Gastroesophageal sphincter (tissue), 4 donors: ENCODE data around the gene ASIC4. TPM values are rescaled to one million over a fixed set of nuclear protein-coding genes. Genes with fewer than 3 reads are reported as not detected.

Experiments
- ATAC-seq: fragments of 150-250 bp; one replicate; pipeline ENCODE4 v1.9.1; 2016; ENCODE audit warnings: mild to moderate bottlenecking, moderate library complexity
- H3K27ac ChIP-seq, 4 donors: fragments of 200-600 bp; sonication (generic) in 3 of 4; 1 replicate in 3 of 4; 2 replicates in 1 of 4; pipeline ENCODE4 v1.5.1; 2016 to 2019
- H3K27me3 ChIP-seq: fragments of 200-600 bp; sonication (generic); one replicate; pipeline ENCODE4 v1.5.1; 2019
- H3K36me3 ChIP-seq, 2 donors: fragments of 200-600 bp; sonication (generic); one replicate each; pipeline ENCODE4 v1.5.1; 2019; ENCODE audit warnings: control low read depth in 1 of 2
- H3K4me1 ChIP-seq, 3 donors: fragments of 200-600 bp; sonication (generic); 1 replicate in 2 of 3; 2 replicates in 1 of 3; pipeline ENCODE4 v1.5.1; 2016 to 2019; ENCODE audit warnings: control low read depth in 2 of 3
- H3K4me3 ChIP-seq, 2 donors: fragments of 200-600 bp; sonication (generic); one replicate each; pipeline ENCODE4 v1.5.1; 2019; ENCODE audit warnings: mild to moderate bottlenecking in 1 of 2, moderate library complexity in 1 of 2
- H3K9me3 ChIP-seq, 3 donors: fragments of 200-600 bp; sonication (generic); one replicate each; pipeline ENCODE4 v1.5.1; 2017 to 2019; ENCODE audit warnings: control low read depth in 2 of 3
- EP300 ChIP-seq: sonication (generic); formaldehyde crosslinking; IDR thresholded peaks from one replicate; pipeline ENCODE4 v1.6.1; 2017; ENCODE audit warnings: antibody characterized with exemption, mild to moderate bottlenecking
- POLR2A ChIP-seq, 2 donors: fragments of 450-650 bp; IDR thresholded peaks; one replicate each; pipeline ENCODE4 v1.6.1; 2017; ENCODE audit warnings: antibody characterized with exemption in 2 of 2, mild to moderate bottlenecking in 2 of 2, moderate library complexity in 1 of 2
- POLR2AphosphoS5 ChIP-seq: sonication (generic); formaldehyde crosslinking; IDR thresholded peaks from one replicate; pipeline ENCODE4 v1.6.1; 2017; ENCODE audit warnings: antibody characterized with exemption
- WGBS, 2 donors: methylation state at CpG; one replicate each; pipeline ENCODE4 v1.1.5; 2018; ENCODE audit warnings: low coverage in 1 of 2; 5-methylcytosine and 5-hydroxymethylcytosine counted together
- total RNA-seq, 4 donors: library from RNA; depleted of rRNA; stranded (reverse); fragments of >200 nt; gene quantifications; one replicate each; pipeline ENCODE4 v1.1.0, GENCODE V29; 2016
- TF ChIP-seq, protein P1 (sequence below), 4 experiments: fragments of 200-600 bp in 2 of 4; fragments of 450-650 bp in 2 of 4; sonication (generic) in 1 of 4; IDR thresholded peaks; one replicate each; pipeline ENCODE4 v1.5.1; 2017 to 2019; ENCODE audit warnings: antibody characterized with exemption in 4 of 4, mild to moderate bottlenecking in 2 of 4, moderate library complexity in 2 of 4

ASIC4 gene, protein sequence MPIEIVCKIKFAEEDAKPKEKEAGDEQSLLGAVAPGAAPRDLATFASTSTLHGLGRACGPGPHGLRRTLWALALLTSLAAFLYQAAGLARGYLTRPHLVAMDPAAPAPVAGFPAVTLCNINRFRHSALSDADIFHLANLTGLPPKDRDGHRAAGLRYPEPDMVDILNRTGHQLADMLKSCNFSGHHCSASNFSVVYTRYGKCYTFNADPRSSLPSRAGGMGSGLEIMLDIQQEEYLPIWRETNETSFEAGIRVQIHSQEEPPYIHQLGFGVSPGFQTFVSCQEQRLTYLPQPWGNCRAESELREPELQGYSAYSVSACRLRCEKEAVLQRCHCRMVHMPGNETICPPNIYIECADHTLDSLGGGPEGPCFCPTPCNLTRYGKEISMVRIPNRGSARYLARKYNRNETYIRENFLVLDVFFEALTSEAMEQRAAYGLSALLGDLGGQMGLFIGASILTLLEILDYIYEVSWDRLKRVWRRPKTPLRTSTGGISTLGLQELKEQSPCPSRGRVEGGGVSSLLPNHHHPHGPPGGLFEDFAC
- under 1 TPM in 1 of 4 donors, not detected in 3; 0.16 TPM for total RNA-seq

DNA sequence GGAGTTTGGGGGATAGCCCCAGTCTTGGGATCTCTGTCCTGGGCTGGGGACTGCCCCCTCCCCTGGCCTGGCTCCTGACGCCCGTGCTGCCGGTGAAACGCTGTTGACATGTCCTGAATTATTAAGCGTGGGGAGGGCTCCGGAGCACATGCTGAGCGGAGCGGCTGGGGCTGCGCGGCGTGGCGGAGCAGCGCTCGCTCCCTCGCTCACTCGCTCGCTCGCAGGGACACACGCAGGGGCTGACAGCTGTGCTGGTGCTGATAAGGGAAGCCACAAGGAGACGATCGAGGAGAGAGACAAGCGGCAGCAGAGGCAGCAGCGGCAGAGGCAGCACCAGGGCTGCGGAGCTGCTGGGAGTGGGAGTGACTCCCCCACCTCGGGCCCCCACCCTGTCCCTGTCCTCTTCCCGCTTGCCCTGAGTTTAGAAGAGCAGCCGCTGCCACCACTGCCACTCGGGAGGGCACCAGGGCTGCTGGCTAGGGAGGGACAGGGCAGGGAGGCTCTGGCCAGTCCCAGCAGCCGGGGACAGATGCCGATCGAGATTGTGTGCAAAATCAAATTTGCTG, at the start of gene ASIC4:
Gene ASIC4, plus strand, starts transcription at position 287 of the 566 bp plus-strand sequence. Its CDS starts 243 bp downstream, at position 530.
- H3K4me1 ChIP-seq, result peaks cover 0 to 34% (median 10%) of the 10 kb centered on the region in 3 donors
- 16% methylated on average over 16 of the region's 31 CpGs; no CpG with 5 or more reads in 1 of the 2 donors for WGBS, 2 donors
- no peak for ATAC-seq

DNA sequence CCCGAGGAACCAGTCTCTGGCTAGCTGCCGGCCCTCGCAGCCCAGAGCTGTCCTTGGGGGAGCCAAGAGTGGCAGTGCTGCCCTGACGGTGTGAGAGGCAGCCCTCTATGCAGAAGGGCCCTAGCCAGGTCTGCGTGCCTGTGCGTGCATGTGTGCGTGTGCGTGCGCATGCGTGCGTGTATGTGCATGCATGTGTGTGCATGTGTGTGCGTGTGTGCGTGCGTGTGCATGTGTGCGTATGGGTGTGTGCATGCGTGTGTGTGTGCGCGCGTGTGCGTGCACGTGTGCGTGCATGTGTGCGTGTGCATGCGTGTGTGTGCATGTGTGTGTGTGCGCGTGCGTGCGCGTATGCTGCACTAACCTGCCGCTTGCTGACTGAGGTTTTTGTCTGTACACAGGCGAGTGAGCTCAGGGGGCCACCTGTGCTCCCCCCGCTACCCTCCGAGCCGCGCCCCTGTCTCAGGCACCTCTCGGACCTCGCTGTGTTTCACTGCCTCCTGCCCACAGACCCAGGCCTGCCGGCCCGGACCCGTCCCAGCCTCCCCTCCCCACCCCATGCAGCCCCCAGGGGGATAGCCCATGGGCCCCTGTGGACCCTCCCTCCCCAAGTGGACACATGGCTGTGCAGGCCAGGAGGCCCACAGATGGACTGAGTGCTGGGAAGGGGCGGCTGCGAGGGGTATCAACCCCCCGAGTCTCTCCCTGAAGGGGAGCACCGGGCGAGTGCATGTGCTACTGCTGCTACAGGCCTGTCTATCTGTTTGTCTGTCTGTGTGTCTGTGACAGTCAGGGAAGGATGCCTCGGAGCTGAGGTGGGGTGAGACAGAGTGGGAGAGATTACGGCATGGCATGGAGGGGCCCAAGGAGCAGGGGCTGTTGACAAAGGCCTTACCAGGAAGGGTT, 48.4 kb upstream of the ASIC4 start:
- 50 to 83% methylated on average over 2 to 3 of the region's 47 CpGs for WGBS, 2 donors
- peaks cover 0 to 80% of the 10 kb centered on the region in 2 donors for H3K36me3 ChIP-seq
- no peaks in the 10 kb centered on the region for H3K27me3 ChIP-seq
- H3K9me3 ChIP-seq, result no peaks in the 10 kb centered on the region
- ATAC-seq, result no peak
- H3K4me3 ChIP-seq, result no peak overlapping the region
- peak overlapping the region; percentile 32 to 97 (median 94) for H3K27ac ChIP-seq
- no peak for TF ChIP-seq POLR2A (IDR thresholded peaks at IDR 0.05)
- TF ChIP-seq POLR2AphosphoS5, result no peak
- TF ChIP-seq, protein P1, sequence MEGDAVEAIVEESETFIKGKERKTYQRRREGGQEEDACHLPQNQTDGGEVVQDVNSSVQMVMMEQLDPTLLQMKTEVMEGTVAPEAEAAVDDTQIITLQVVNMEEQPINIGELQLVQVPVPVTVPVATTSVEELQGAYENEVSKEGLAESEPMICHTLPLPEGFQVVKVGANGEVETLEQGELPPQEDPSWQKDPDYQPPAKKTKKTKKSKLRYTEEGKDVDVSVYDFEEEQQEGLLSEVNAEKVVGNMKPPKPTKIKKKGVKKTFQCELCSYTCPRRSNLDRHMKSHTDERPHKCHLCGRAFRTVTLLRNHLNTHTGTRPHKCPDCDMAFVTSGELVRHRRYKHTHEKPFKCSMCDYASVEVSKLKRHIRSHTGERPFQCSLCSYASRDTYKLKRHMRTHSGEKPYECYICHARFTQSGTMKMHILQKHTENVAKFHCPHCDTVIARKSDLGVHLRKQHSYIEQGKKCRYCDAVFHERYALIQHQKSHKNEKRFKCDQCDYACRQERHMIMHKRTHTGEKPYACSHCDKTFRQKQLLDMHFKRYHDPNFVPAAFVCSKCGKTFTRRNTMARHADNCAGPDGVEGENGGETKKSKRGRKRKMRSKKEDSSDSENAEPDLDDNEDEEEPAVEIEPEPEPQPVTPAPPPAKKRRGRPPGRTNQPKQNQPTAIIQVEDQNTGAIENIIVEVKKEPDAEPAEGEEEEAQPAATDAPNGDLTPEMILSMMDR (IDR thresholded peaks at IDR 0.05), result no peak
- TF ChIP-seq EP300, result no peak
- H3K4me1 ChIP-seq, result peaks cover 4 to 98% (median 15%) of the 10 kb centered on the region in 3 donors

More for the DNA sequence above, at the start of gene ASIC4:
- Histone ChIP-seq H3K27me3 (peaks cover 56% of the 10 kb centered on the region), H3K4me3 (no peak within 1 kb of the TSS), H3K9me3 (no peaks in the 10 kb centered on the region), H3K27ac (no peak within 1 kb of the TSS), H3K36me3 (no peaks in the 10 kb centered on the region)
- TF ChIP-seq, protein P1 (IDR thresholded peaks at IDR 0.05), result no peak
- TF ChIP-seq EP300, result no peak
- no peak for TF ChIP-seq POLR2AphosphoS5
- TF ChIP-seq POLR2A (IDR thresholded peaks at IDR 0.05), result no peak

DNA sequence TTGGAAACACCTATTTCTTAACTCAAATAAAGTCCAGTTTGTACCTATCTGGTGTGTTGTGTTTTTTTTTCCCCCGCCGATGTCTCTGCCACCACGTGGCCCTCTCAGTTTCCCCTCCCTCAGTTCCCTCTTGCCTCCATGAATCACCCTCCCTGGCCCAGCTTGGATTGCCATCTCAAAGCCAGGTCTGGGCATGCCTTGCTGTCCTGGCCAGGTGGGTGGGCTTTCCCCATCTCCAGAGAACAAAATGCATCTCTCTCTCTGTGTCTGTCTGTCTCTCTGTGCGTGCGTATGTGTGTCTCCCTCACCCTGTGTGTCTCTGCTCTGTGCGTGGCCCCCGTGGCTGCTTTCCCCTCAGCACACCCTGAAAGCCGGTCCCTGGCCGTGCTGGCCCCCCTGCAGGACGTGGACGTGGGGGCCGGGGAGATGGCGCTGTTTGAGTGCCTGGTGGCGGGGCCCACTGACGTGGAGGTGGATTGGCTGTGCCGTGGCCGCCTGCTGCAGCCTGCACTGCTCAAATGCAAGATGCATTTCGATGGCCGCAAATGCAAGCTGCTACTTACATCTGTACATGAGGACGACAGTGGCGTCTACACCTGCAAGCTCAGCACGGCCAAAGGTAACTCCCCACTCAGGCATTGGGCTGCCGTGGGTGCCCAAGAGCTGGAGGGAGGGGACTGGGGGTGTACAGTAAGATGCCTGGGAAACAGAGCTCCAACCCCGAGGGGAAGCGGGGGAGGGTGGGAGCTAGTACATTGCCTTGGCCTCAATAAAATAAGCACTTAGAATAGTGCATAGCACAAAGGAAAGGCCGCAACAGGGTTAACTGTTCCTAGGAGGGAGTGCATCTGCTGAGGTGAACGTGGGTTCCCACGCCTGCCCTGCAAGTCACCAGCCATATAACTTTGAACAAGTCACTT, 47.2 kb upstream of the ASIC4 start:
- no peak overlapping the region for H3K4me3 ChIP-seq
- peaks cover 4 to 87% (median 9%) of the 10 kb centered on the region in 3 donors for H3K4me1 ChIP-seq
- no peak for ATAC-seq
- H3K9me3 ChIP-seq, result no peaks in the 10 kb centered on the region
- WGBS, 2 donors, result 38 to 56% methylated on average over 7 to 9 of the region's 28 CpGs
- no peak for TF ChIP-seq EP300
- no peak for TF ChIP-seq POLR2A (IDR thresholded peaks at IDR 0.05)
- TF ChIP-seq, protein P1 (IDR thresholded peaks at IDR 0.05), result no peak
- no peak for TF ChIP-seq POLR2AphosphoS5
- no peaks in the 10 kb centered on the region for H3K27me3 ChIP-seq
- H3K36me3 ChIP-seq, result peaks cover 0 to 86% of the 10 kb centered on the region in 2 donors
- H3K27ac ChIP-seq, result peak overlapping the region; percentile 32 to 97 (median 87)

DNA sequence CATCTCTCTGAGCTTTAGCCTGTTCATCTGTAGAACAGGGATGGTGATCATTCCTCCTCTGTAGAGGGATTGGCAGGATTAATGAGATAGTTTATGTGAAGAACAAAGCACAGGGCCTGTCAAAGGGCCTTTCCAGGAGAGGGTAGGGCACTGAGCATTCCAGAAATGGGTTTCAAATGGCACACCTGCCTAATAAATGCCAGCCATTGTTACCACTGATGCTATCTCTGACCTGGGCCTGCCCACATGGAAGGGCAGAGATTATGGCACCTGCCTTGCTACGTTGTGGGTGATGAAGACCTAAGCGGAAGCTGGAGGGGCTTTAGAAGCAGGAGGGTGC, 46.6 kb upstream of the ASIC4 start:
- 79% methylated on average over 2 of the region's 2 CpGs; no CpG with 5 or more reads in 1 of the 2 donors for WGBS, 2 donors
- no peak for ATAC-seq
- H3K9me3 ChIP-seq, result no peaks in the 10 kb centered on the region
- H3K36me3 ChIP-seq, result peaks cover 0 to 86% of the 10 kb centered on the region in 2 donors
- H3K4me3 ChIP-seq, result no peak overlapping the region
- TF ChIP-seq, protein P1 (IDR thresholded peaks at IDR 0.05), result no peak
- TF ChIP-seq EP300 (no peak), POLR2AphosphoS5 (no peak), POLR2A (IDR thresholded peaks at IDR 0.05) (no peak)
- peak overlapping the region; percentile 14 to 97 (median 87) for H3K27ac ChIP-seq
- no peaks in the 10 kb centered on the region for H3K27me3 ChIP-seq
- H3K4me1 ChIP-seq, result peaks cover 4 to 86% (median 9%) of the 10 kb centered on the region in 3 donors
